B cell (primary cell): ENCODE measurements around the gene CAPN15. TPM values are rescaled to one million over a fixed set of nuclear protein-coding genes. Genes with fewer than 3 reads are reported as not detected.

Experiments used
- ATAC-seq: fragments of 200-7000 bp; cut with Tn5 transposase; one replicate; pipeline ENCODE4 v1.10.0; 2021; ENCODE audit warnings: low read depth, mild to moderate bottlenecking, moderate number of reproducible peaks, moderate library complexity
- CTCF ChIA-PET: fragments of 350-600 bp; sonication (Branson Sonifier 250); formaldehyde crosslinking; loops from one replicate; lab custom pipeline; 2021; ENCODE audit warnings: antibody characterized with exemption, inconsistent platforms; lab: Charles Lee
- POLR2A ChIA-PET: fragments of 350-600 bp; sonication (Branson Sonifier 250); formaldehyde crosslinking; loops from one replicate; lab custom pipeline; 2021; ENCODE audit warnings: antibody characterized with exemption; lab: Charles Lee
- DNase-seq: peaks from one replicate; pipeline ENCODE4 v3.0.0; 2013
- H2AFZ ChIP-seq: 2 replicates; pipeline ENCODE4 v1.6.1; 2012; ENCODE audit warnings: mild to moderate bottlenecking, low read depth, low read length; ENCODE audit not compliant: insufficient read depth, poor library complexity, severe bottlenecking
- H3K27ac ChIP-seq, 2 donors: 1 replicate in 1 of 2; 2 replicates in 1 of 2; pipeline ENCODE4 v1.5.1; 2012 to 2013; ENCODE audit warnings: low read length in 2 of 2, mild to moderate bottlenecking in 2 of 2, moderate library complexity in 1 of 2
- H3K27me3 ChIP-seq, 4 experiments: fragments of 200-600 bp in 1 of 4; sonication (generic) in 1 of 4; replicated peaks in 1 of 4; 1 replicate in 2 of 4; 2 replicates in 2 of 4; pipeline versions ENCODE4 v1.6.1 to v1.7.0; 2013 to 2016; ENCODE audit warnings: low read length in 3 of 4, mild to moderate bottlenecking in 2 of 4, mixed read lengths in 1 of 4, moderate library complexity in 1 of 4; ENCODE audit not compliant: insufficient read depth in 4 of 4, control insufficient read depth in 3 of 4; ENCODE audit errors: control extremely low read depth in 1 of 4
- H3K36me3 ChIP-seq, 2 experiments: replicated peaks in 1 of 2; 1 replicate in 1 of 2; 2 replicates in 1 of 2; pipeline versions ENCODE4 v1.6.1 to v1.7.1; 2013; ENCODE audit warnings: low read length in 1 of 2; ENCODE audit not compliant: insufficient read depth in 2 of 2, control insufficient read depth in 1 of 2; ENCODE audit errors: control extremely low read depth in 1 of 2, extremely low read depth in 1 of 2
- H3K4me1 ChIP-seq, 2 donors: fragments of 200-600 bp in 1 of 2; sonication (generic) in 1 of 2; 1 replicate in 1 of 2; 2 replicates in 1 of 2; pipeline versions ENCODE4 v1.5.1 to v1.6.1; 2013 to 2017; ENCODE audit warnings: low read length in 2 of 2; ENCODE audit not compliant: control insufficient read depth in 2 of 2, insufficient read depth in 2 of 2
- H3K4me2 ChIP-seq: replicated peaks from 2 replicates; pipeline ENCODE3; 2012; ENCODE audit warnings: mild to moderate bottlenecking, low read depth, low read length; ENCODE audit not compliant: poor library complexity, severe bottlenecking
- H3K4me3 ChIP-seq, 5 experiments: fragments of 200-600 bp in 1 of 5; sonication (generic) in 1 of 5; 1 replicate in 3 of 5; 2 replicates in 2 of 5; pipeline versions ENCODE4 v1.5.1 to v1.7.0; 2011 to 2016; ENCODE audit warnings: low read length in 4 of 5, mild to moderate bottlenecking in 4 of 5, low read depth in 2 of 5, control low read depth in 1 of 5, moderate library complexity in 1 of 5; ENCODE audit not compliant: insufficient read depth in 1 of 5; ENCODE audit errors: control extremely low read depth in 1 of 5, extremely low read depth in 1 of 5
- H3K79me2 ChIP-seq: fragments of 200-600 bp; sonication (generic); one replicate; pipeline ENCODE4 v1.6.0; 2016; ENCODE audit warnings: low read length; ENCODE audit not compliant: control insufficient read depth, insufficient read depth
- H3K9ac ChIP-seq: fragments of 200-600 bp; sonication (generic); 2 replicates; pipeline ENCODE4 v1.6.1; 2017; ENCODE audit warnings: mild to moderate bottlenecking, low read length, moderate library complexity
- H3K9me3 ChIP-seq, 3 donors: one replicate each; pipeline versions ENCODE4 v1.6.1 to v1.7.1; 2013; ENCODE audit warnings: low read length in 2 of 3; ENCODE audit not compliant: control insufficient read depth in 2 of 3, insufficient read depth in 1 of 3; ENCODE audit errors: control extremely low read depth in 1 of 3
- H4K20me1 ChIP-seq: 2 replicates; pipeline ENCODE4 v1.6.0; 2012; ENCODE audit warnings: mild to moderate bottlenecking, low read length; ENCODE audit not compliant: insufficient read depth, control insufficient read depth, poor library complexity, severe bottlenecking
- H3K27ac Mint-ChIP-seq: one replicate; pipeline ENCODE4 v1.8.0; 2021; ENCODE audit warnings: mixed read lengths
- H3K27me3 Mint-ChIP-seq: one replicate; pipeline ENCODE4 v1.8.0; 2021; ENCODE audit warnings: mixed read lengths
- H3K4me1 Mint-ChIP-seq: one replicate; pipeline ENCODE4 v1.8.0; 2021; ENCODE audit warnings: mixed read lengths
- H3K4me3 Mint-ChIP-seq: one replicate; pipeline ENCODE4 v1.8.0; 2021; ENCODE audit warnings: mixed read lengths
- H3K9me3 Mint-ChIP-seq: one replicate; pipeline ENCODE4 v1.8.0; 2022; ENCODE audit warnings: mixed read lengths; ENCODE audit not compliant: insufficient read depth
- EZH2 ChIP-seq: IDR thresholded peaks from 2 replicates; pipeline ENCODE4 v1.6.1; 2012; ENCODE audit warnings: borderline replicate concordance, low read depth, mild to moderate bottlenecking, moderate library complexity, low read length; ENCODE audit not compliant: insufficient read depth, poor library complexity, severe bottlenecking
- WGBS: methylation state at CpG from one replicate; pipeline ENCODE4 v1.1.5; 2013; ENCODE audit warnings: missing lambda C conversion rate; ENCODE audit not compliant: insufficient coverage; 5-methylcytosine and 5-hydroxymethylcytosine counted together
- intact Hi-C: fragments of 100-400 bp; cut with micrococcal nuclease; formaldehyde crosslinking; loops from one replicate; pipeline ENCODE4 v1.10.0; 2022
- polyA plus RNA-seq: library from polyadenylated mRNA; depleted of rRNA; stranded (reverse); fragments of >200 nt; gene quantifications from 2 replicates; pipeline ENCODE4 v1.2.3, GENCODE V29; 2012
- total RNA-seq, 2 donors: library from RNA; stranded (reverse); fragments of 120-200 nt in 1 of 2; gene quantifications; 1 replicate in 1 of 2; 2 replicates in 1 of 2; pipeline versions ENCODE4 v1.2.3 to v1.2.4, GENCODE V29; 2013 to 2022
- TF ChIP-seq, protein P1 (sequence below): fragments of 200-600 bp; IDR thresholded peaks from one replicate; pipeline ENCODE4 v1.8.0; 2022; ENCODE audit warnings: antibody characterized with exemption, mild to moderate bottlenecking

The CAPN15 gene
- total and polyA plus RNA-seq, 2 donors (not counting 1 experiment from before 2014, with no cell fraction given), result 67.2 to 77.2 TPM

DNA sequence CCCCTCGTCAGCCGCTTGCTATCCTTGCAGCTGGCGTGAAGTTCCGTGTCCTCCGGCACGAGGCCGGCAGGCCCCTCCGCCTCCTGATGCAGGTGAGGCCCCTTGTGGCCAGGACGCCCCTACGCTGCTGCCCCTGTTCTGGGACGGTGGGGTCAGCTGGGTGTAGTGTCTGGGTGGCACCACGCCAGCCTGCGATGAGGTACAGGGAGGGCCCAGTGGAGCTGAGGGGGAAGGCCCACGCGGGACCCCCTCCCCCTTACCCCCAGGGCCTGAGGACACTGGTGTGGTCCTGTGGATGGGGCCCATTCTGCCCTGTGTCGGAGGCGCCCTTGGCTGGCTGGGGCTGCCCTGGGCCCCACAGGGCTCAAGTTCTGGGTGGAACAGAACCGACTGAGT, 54.7 kb downstream of the CAPN15 start:
- ChIA-PET CTCF (no interaction called here), POLR2A (interaction anchor here (0.5 kb wide), 1 partner anchor 12 kb away, joined by 3 read pairs; no protein-coding TSS in a partner anchor)
- Histone ChIP-seq H3K36me3 (no peaks in the 10 kb centered on the region), H3K4me1 (peaks cover 0 to 8% of the 10 kb centered on the region in 2 donors), H3K27ac (no peak overlapping the region), H3K27me3 (peaks cover 0 to 2% (median 0%) of the 10 kb centered on the region in 4 experiments), H3K4me2 (no peak overlapping the region), H4K20me1 (peaks cover 8% of the 10 kb centered on the region), H3K79me2 (peaks cover 9% of the 10 kb centered on the region), H3K4me3 (no peak overlapping the region), H3K9ac (no peak overlapping the region), H3K9me3 (no peaks in the 10 kb centered on the region), H2AFZ (no peak overlapping the region)
- Mint-ChIP-seq H3K27ac (no peak overlapping the region), H3K4me1 (peaks cover 8% of the 10 kb centered on the region), H3K27me3 (no peaks in the 10 kb centered on the region), H3K9me3 (no peaks in the 10 kb centered on the region), H3K4me3 (no peak overlapping the region)
- DNase-seq (no peak), ATAC-seq (no peak)
- intact Hi-C loops, result no loop called here
- WGBS, result 92% methylated on average over 14 of the region's 18 CpGs
- TF ChIP-seq EZH2, result no peak
- TF ChIP-seq, protein P1, sequence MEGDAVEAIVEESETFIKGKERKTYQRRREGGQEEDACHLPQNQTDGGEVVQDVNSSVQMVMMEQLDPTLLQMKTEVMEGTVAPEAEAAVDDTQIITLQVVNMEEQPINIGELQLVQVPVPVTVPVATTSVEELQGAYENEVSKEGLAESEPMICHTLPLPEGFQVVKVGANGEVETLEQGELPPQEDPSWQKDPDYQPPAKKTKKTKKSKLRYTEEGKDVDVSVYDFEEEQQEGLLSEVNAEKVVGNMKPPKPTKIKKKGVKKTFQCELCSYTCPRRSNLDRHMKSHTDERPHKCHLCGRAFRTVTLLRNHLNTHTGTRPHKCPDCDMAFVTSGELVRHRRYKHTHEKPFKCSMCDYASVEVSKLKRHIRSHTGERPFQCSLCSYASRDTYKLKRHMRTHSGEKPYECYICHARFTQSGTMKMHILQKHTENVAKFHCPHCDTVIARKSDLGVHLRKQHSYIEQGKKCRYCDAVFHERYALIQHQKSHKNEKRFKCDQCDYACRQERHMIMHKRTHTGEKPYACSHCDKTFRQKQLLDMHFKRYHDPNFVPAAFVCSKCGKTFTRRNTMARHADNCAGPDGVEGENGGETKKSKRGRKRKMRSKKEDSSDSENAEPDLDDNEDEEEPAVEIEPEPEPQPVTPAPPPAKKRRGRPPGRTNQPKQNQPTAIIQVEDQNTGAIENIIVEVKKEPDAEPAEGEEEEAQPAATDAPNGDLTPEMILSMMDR, result no peak

DNA sequence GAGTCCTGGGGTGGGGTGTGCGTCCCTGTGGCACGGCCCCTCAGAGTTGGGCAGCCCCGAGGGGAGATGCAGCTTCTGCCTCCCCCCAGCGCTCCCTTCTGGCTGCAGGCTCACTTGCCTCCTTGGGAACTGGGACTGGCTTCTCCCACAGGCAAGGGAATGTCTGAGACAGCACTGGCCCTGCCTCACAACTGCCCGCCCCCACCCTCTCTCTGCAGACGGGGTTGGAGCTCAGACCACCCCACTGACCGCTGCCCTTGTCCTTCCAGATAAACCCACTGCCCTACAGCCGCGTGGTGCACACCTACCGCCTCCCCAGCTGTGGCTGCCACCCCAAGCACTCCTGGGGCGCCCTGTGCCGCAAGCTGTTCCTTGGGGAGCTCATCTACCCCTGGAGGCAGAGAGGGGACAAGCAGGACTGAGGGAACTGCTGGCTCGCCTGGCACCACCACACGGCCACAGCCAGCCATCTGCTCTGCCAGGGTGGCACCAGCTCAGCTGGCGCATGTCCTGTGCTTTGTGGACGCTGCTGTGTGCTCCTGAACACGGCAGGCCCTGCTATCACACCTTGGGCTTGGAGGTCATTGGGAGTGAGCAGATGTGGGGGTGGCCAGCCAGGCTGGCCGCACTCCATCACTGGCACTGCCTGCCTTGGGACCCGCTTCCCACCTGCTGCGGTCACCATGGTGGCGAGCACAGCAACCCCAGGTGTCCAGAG, 55.3 kb downstream of the CAPN15 start:
- ChIA-PET POLR2A (interaction anchor here (0.5 to 0.7 kb wide), 2 partner anchors 12 to 222 kb away, joined by 3 read pairs; no protein-coding TSS in a partner anchor), CTCF (no interaction called here)
- no peak overlapping the region for H3K9ac ChIP-seq
- no peak overlapping the region for H3K4me3 ChIP-seq
- 99% methylated on average over 21 of the region's 21 CpGs for WGBS
- DNase-seq (no peak), ATAC-seq (no peak)
- no peaks in the 10 kb centered on the region for H3K9me3 ChIP-seq
- peaks cover under 1 to 14% of the 10 kb centered on the region in 2 donors for H3K4me1 ChIP-seq
- TF ChIP-seq, protein P1, result no peak
- TF ChIP-seq EZH2, result no peak
- no peak overlapping the region for H3K27ac ChIP-seq
- peaks cover 11% of the 10 kb centered on the region for H3K4me1 Mint-ChIP-seq
- H3K36me3 ChIP-seq, result no peaks in the 10 kb centered on the region
- H3K4me2 ChIP-seq, result no peak overlapping the region
- no peak overlapping the region for H3K4me3 Mint-ChIP-seq
- intact Hi-C loops, result no loop called here
- no peak overlapping the region for H3K27ac Mint-ChIP-seq
- no peaks in the 10 kb centered on the region for H3K27me3 Mint-ChIP-seq
- H2AFZ ChIP-seq, result no peak overlapping the region
- H3K27me3 ChIP-seq, result peaks cover 0 to 2% (median 0%) of the 10 kb centered on the region in 4 experiments
- H4K20me1 ChIP-seq, result peaks cover 14% of the 10 kb centered on the region
- peaks cover 12% of the 10 kb centered on the region for H3K79me2 ChIP-seq
- H3K9me3 Mint-ChIP-seq, result no peaks in the 10 kb centered on the region
